Stimulated activated CD8-positive, alpha-beta memory T cell treated with anti-CD3 and anti-CD28 coated beads, Interleukin-7, amount 100 ng/mL, for 48 hours (primary cell): Measurements from ENCODE around the gene GKN1.

Experiments
- DNase-seq, 2 donors: peaks; one replicate each; pipeline ENCODE4 v3.0.0-alpha.2; 2020; ENCODE audit warnings: low read depth in 1 of 2; ENCODE audit errors: extremely low read depth in 1 of 2

GKN1 gene

GRCh38 chr2:68959001-68959400 is 15.4 kb upstream of the GKN1 start:
- no peak for DNase-seq

GRCh38 chr2:68961380-68961779 is 13.1 kb upstream of the GKN1 start:
- DNase-seq, result no peak

- no peak for DNase-seq
Observed at GRCh38 chr2:68964282-68964681, 10.2 kb upstream of the GKN1 start.

GRCh38 chr2:68968221-68968620 is 6.2 kb upstream of the GKN1 start:
- DNase-seq, result no peak

GRCh38 chr2:68969736-68970490 is 4.5 kb upstream of the GKN1 start:
- DNase-seq, result no peak

- no peak for DNase-seq
Observed at GRCh38 chr2:68970566-68971265, 3.7 kb upstream of the GKN1 start.

GRCh38 chr2:68971591-68972231 is 2.7 kb upstream of the GKN1 start:
- DNase-seq, result peak in 1 of 2 donors; percentile 0

GRCh38 chr2:68974946-68975665 is 670 bp downstream of the GKN1 start:
- DNase-seq, result no peak

GRCh38 chr2:68975844-68976243 is 1.4 kb downstream of the GKN1 start:
- DNase-seq, result no peak

GRCh38 chr2:68977453-68977852 is 3.0 kb downstream of the GKN1 start:
- no peak for DNase-seq

GRCh38 chr2:68978098-68978497 is 3.7 kb downstream of the GKN1 start:
- DNase-seq, result no peak

- DNase-seq, result no peak
Observed at GRCh38 chr2:68980956-68981355, 6.5 kb downstream of the GKN1 start.

GRCh38 chr2:68987021-68987503 is 12.6 kb downstream of the GKN1 start:
- no peak for DNase-seq

GRCh38 chr2:68989035-68989434 is 14.6 kb downstream of the GKN1 start:
- no peak for DNase-seq

- no peak for DNase-seq
Observed at GRCh38 chr2:68992341-68992740, 17.9 kb downstream of the GKN1 start.

- no peak for DNase-seq
Observed at GRCh38 chr2:68992933-68993332, 18.5 kb downstream of the GKN1 start.

- DNase-seq, result no peak
Observed at GRCh38 chr2:68993660-68994059, 19.2 kb downstream of the GKN1 start.

- DNase-seq, result no peak
Observed at GRCh38 chr2:68994864-68995263, 20.4 kb downstream of the GKN1 start.

GRCh38 chr2:68995916-68996315 is 21.5 kb downstream of the GKN1 start:
- no peak for DNase-seq

- DNase-seq, result no peak
Observed at GRCh38 chr2:68997401-68997800, 23.0 kb downstream of the GKN1 start.

GRCh38 chr2:69001879-69002278 is 27.4 kb downstream of the GKN1 start:
- no peak for DNase-seq
